Fibroblast of skin of scalp (primary cell): Measurements from ENCODE around the gene PAQR5.
"Not testable (repeated sequence)": the region's sequence is repeated elsewhere in the genome, so short reads cannot be mapped to it uniquely, and the experiment has no call there.

Experiments used
- DNase-seq: peaks from one replicate; pipeline ENCODE4 v3.0.0-alpha.2; 2013

PAQR5 gene

DNA sequence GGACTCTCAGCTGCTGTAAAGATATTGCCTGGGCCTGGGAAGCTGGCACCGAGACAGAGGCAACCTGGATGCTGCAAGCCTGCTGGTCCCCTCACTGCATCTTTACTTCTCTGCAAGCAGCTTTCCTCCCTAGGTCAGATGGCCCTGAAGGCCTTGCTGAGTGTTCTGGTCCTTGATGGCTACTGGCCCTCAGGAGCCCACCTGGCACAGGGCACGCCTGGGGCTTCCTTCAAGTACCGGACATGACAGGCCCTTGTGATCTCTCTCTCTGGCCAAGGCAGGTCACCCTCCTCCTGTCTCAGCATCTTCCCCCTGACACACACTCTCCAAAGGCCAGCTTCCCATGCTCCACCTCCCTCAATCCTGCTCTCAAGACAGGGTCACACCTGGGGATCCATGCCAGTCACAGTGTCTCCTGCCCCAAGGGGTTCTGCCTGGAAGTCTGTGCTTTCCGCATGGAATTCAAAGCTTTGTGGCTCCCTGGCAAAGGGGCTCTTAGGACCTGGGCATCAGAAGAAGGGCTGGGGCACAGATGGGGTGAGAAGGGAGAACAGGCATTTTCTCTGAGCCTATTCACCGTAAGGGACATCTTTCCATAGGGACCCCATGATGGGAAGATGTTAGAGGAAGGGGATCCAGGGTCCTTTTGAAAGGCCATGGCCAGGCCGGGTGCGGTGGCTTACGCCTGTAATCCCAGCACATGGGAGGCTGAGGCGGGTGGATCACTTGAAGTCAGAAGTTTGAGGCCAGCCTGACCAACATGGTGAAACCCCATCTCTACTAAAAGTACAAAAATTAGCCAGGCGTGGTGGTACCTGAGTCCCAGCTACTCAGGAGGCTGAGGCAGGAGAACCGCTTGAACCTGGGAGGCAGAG is 4.7 kb upstream of the PAQR5 start:
- no peak for DNase-seq

DNA sequence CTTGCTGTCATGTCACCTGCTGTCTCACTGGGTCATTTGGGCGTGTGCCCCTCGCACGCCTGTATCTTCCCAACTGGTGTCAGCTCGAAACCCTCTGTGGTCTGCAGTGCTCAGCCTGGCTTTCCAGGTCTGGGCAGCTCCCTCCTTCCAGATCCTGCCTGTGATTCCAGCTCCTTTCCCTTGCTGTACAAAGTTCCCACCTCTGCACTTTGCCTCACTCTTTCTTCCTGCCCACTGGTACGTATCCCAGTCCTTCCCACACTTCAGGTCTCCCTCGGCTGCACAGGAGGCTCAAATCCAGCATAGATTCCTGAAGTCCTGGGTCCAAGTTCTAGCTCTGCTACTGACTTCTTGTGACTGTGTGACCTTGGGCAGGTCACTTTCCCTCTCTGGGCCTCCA is 2.1 kb upstream of the PAQR5 start:
- no peak for DNase-seq

DNA sequence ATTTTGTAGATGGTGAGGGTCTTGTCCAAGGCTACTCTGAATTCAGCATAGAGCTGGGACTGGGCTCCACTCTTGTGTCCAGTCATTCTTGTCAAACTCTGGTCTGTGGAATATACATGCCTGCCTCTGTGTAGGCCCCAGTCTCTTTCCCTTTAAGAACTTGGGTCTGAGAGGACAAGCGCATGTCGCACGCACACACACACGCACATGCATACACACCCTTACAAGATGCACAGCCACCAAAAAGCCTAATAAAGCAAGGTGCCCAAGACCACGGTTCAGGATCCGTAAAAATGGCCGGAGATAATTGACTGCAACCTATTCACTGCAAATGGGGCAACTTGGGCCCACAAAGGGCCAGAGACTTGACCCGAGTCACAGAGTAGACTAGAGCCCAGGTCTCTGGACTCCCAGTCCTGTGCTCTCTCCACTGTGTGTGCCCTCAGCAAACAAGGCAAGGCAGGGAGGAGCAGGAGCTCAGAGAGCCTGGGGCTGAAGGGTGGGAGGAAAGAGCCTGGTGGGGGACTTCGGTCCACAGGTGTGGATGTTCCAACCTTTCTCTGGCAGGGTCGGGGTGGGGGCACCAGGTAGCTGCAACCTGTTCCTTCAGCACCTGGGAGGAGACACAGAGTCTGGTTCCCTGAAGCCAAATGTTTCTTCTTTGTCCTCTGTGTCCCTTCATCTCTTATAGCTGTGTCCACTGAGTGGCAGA is 914 bp upstream of the PAQR5 start:
- DNase-seq, result no peak

DNA sequence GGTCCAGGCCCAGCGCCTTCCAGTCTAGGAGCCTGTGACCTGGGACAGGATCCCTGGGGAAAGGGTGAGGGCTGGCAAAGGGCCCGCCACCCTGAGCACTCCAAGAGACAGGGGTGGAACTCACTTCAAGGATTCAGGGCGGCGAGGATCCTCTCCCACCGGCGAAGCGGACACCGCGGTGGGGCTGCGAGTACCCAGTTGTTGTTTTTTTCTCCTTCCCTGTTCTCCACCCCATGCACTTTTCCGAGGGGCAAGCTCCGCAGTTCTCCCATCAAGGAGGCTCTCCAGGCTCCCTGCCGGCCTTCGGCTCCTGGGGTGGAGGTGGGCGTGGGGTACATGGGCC is 387 bp upstream of the PAQR5 start:
- no peak for DNase-seq

DNA sequence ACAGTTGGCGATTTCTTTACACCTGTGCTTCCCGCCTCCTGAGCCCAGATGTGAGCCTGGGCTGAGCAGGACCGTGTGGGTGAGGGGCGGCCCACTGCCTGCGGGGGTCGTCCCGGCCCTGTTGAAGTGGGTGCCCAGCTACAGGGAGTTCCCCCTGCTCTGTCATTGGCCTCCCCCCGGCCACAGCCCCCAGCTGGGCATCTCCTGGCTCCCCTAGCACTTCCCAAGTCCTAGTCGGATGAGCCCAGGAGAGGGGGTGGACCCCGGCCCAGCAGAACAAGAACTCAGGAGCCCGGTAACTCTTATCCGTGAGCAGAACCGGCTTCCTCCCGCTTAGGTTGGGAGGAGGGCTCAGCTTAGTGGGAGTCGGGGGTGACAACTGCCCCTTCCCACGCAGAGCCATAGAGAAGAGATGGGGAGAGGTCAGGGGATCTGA is 757 bp downstream of the PAQR5 start:
- no peak for DNase-seq

DNA sequence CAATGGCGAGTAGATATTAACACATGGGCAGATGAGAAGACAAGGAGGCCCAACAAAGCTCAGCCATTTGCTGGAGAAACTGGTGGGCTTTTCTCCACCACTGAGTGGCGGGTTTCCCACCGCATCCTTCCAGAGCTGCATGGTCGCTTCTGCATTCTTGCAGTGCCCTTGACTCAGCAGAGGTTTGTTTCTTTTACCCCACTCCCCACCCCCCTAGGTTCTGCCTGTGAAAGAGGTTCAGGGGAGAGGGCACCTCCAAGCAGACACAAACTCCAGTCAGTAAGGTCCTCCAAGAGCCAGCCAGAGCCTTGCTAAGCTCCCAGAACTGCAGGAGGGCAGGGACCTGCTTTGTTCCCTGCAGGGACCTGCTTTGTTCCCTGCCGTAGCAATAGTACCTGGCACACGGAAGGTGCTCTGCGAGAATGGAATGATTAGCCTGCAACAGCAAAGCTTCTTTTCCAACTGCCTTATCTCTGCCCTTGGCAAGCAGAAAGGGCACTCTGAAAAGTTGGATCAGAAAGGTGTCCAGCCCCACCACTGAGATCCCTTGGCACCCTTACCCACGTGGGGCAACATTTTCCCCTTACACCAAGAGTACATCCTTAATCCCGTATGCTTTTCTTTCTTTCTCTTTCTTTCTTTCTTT is 1.4 kb downstream of the PAQR5 start:
- DNase-seq, result no peak

DNA sequence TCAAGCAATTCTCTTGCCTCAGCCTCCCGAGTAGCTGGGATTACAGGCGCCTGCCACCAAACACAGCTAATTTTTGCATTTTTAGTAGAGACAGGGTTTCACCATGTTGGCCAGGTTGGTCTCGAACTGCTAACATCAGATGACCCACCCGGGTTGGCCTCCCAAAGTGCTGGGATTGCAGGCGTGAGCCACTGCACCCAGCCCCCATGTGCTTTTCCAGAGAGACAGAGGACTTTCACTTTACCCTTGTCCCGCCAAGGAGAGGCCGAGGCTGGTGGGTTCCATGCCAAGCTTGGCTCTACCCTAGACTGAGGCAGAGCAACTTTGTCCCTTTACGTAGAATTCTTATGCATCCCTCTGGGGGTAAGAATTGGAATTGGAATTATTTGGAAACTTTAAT is 2.4 kb downstream of the PAQR5 start:
- DNase-seq, result not testable (repeated sequence)

DNA sequence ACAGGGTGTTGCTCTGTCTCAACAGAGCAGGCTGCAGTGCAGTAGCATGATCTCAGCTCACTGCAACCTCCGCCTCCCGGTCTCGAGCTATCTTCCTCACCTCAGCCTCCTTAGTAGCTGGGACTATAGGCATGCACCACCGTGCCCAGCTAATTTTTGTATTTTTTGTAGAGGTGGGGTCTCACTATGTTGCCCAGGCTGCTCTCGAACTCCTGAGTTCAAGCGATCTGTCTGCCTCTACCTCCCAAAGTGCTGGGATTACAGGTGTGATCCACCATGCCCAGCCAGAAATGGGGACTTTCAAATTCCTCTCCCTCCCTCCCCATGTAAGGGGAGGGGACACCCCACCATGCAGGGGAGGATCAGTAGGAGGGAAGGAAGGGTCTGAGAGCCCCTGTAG is 3.4 kb downstream of the PAQR5 start:
- not testable (repeated sequence) for DNase-seq

DNA sequence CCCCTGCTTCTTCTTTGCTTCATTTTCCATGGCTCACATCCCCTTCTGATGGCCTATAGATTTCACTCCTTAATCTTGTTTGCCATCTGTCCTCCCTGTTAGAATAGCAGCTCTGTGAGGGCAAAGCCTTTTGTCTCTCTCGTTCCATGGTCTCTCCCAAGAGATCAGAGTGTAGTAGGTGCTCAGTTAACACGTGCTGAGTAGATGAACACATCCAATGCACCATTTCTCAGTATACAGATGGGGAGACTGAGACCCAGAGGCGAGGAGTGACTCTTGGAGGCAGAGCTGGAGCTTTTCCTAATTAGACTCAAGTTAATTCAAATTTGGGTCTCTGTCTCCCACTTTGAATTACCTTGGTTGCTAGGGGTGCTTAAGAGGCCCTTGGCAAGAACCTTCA is 4.2 kb downstream of the PAQR5 start:
- DNase-seq, result no peak

DNA sequence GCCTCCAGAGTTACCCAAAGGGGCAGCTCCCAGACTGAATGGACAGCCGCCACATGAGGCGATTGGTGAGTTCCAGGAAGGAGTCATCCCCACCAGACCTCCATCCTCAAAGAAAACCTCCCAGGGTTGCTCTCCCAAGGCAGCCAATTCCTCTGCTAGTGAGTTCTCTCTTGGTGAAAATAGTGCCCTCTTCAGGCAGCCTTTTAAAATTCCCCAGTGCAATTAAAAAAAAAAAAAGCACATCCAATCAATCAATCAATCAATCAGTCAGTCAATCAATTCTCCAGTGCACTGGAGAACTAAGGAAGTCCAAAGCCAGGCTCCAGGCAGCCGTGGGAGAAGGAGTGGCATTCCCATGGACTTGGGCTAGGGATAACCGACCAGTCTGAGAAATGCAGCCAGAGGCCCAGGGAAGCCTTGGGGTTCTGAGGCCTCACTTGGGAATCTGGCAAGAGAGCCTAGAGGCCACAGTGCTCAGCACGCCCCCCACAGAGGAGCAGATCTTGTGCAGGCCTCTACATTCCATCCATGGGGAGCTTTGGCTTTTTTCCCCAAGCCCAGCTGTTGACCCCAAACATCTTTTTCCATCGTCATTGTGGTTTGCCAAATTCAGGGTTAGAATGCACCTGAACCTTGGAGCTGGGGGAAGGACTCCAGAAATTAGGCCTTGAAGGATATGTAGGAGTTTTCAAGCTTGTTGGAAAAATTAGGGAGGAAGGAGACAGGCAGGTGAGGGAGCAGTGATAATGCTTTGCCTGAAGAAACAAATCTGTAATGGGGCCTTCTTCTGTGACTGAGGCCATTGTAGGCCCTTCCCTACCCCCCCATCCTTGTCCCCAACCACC is 4.8 kb downstream of the PAQR5 start:
- peak; percentile 38 for DNase-seq

DNA sequence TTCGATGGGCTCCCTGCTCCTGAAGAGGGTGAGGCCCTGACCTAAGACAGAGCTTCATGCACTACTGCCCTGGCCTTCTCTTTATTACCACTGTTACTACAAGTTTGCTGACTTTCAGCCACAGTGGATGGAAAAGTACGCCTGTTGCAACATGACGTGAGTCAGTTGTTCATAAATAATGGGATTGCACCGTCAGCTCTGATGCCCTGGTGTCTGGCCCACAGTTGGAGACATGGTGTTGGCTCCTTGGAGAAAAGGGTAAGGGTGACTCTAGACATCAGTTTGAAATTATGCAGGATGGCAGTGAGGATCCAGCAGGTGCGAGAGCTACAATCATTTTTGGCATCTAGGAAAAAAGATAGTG is 5.5 kb downstream of the PAQR5 start:
- peak; percentile 57 for DNase-seq

DNA sequence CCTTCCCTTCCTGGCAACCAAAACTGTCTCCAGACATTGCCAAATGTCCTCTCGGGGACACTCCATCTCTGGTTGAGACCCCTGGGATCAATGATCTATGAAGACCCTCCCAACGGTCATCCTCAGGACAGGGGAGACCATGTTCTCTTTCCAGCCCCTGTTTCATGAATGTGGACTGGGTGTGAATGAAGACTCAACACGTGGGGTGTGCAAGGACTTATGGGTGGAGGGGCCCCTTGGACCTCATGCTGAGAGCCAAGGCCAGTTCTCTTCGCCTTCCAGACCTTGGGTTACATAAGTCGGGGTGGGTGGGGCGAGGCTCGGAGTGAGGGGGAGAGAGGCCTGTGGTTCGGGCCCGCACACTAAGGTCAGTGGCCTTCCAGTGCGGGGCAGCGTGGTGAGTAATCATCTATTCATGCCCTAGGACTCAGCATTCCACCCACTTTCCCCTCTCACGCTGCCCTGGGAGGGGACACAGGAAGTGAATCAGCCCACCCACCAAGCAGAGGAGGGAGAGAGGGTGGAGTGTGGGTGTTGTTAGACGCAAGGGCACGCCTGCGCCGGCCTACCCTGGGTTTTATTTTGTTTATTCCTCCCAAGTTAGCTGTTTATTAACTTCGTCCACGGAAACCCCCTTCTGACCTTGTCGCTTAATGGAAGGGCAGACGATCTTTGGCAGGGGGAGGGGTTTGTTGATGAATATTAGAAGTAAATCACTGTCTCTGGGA is 6.7 kb downstream of the PAQR5 start:
- DNase-seq, result peak; percentile 90

DNA sequence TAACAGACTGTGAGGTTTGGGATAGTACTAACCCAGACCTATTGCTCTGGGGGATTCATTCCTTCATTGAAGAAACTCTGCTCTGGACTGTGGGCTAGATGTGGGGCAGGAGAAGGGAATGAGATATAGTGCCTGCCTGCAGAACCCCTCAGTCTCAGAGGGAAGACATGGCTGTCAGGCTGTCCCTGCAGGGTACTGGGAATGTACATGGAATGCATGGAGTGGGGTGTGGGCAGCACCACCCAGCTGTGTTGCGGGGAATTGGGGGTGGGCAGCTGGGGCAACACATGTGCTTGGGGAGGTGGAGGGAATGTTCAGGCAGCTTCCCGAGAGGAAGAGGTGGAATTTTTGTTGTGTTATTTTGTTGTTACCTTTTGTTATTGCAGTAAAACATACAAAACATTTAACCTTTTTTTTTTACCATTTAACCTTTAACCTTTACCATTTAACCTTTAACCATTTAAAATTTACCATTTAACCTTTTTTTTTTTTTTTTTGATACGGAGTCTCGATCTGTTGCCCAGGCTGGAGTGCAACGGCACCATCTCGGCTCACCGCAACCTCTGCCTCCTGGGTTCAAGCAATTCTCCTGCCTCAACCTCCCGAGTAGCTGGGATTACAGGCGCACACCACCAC is 7.3 kb downstream of the PAQR5 start:
- peak; percentile 55 for DNase-seq

DNA sequence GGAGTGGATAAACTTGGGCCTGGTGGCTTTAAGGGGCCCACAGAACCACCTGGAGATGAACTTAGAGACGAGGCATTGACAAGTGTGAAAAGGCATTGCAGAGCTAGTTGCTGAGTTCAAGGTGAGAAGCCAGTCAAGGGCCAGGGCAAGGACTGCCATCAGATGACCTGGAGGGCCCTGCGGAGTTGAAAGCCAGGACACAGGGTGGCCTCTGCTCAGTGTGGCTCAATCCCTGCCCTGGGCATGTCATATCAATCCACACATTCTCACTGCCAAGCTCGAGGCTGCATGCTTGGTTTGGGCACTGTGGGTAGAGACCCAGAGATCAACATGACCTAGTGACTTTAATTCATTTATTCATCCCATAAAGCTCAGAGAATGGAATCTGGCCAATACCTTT is 9.2 kb downstream of the PAQR5 start:
- no peak for DNase-seq

DNA sequence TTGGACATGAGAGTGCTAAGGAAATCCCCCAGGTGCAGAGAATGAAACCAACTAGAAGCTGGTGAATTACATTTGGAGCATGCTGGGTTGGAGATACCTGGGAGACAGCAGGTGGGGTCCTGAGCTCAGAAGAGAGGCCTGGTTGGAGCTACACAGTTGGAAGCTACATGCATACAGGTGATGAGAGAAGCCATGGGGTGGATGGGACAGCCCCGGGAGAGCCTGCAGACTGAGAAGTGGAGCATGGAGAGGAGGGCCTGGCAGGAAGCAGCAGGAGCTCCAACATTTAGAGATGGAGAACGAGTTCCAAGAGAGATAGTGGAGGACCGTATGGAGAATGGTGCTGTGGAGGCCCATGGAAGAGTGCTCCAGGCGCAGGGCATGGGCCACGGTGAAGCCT is 10.2 kb downstream of the PAQR5 start:
- no peak for DNase-seq

DNA sequence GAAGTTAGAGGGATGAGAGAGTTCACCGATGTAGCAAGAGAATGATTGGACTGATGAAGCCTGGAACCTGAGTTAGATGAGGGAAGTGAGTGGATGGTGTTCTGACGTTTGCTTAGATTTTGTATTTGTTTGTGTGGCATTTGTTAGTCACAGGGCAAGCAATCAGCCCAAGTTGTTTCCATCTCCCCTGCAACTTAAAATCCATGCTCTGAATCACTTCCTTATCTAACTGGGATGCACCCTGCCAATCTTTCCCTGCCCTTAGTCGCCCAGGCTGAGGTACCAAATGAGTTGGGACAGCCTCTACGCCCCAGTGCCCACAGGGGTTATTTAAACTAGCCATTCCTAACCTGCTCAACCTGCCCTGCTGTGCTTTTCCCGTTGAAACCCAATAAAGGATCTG is 12.6 kb downstream of the PAQR5 start:
- DNase-seq, result no peak

DNA sequence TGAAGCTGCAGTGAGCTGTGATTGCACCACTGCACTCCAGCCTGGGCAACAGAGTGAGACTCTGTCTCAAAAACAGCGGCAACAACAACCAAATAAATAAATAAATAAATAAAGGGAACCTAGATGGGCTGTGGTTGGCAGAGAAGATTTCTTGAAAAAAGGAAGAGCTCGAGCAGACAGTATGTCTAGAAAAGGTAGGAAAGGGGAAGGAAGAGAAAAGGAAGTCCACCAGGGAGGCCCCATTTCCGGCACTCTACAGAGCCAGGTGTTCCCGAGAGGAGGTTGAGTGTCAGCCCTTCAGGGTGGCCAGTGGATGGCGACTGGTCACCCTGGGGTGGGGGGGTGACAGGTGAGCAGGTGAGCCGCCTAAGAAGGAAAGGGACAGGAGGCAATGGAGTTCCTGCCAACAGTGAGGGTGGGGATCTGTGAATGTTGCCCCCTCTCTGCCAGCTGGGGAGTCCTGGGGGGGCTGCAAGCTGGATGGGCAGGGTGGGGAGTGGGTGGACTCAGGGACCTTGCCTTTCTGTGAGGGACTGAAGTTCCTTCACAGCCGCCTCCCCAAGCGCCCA is 14.8 kb downstream of the PAQR5 start:
- no peak for DNase-seq

DNA sequence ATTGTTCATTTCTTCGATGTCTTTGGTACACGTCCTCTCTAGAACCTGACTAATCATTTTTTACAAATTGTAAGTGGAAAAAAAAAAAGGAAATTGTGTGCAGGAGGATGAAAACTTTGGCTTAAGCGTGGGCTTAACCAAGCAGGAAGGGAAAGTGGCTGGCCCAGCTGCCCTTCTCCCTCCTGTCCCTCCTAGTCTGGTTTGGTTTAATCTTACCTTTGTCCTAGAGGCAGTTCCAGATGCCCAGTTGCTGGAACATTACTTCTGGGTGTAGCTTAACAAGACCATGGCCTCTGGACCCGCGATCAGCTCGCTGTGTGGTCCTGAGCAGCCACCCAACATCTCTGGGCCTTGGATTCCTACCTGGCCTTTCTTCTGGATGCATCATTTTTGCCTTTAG is 15.4 kb downstream of the PAQR5 start:
- DNase-seq, result no peak

DNA sequence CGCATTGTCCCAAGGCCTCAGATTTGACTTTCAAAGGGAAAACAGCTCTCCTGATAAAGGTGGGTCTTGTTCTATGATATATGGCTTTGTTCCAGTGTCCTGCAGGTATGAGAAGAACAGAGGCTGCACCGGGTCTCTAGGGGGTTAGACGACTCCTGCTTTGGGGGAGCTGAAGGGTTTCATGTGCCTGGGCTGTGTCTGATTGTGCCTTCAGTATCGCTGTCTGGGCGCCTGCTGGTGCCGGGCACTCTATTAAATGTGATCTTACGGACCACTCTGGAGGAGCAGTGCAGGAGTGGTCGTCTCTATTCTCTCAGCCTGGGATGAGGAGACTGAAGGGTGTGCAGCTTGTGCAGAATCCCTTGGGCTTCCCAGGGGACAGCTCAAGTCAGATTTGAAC is 16.0 kb downstream of the PAQR5 start:
- DNase-seq, result no peak

DNA sequence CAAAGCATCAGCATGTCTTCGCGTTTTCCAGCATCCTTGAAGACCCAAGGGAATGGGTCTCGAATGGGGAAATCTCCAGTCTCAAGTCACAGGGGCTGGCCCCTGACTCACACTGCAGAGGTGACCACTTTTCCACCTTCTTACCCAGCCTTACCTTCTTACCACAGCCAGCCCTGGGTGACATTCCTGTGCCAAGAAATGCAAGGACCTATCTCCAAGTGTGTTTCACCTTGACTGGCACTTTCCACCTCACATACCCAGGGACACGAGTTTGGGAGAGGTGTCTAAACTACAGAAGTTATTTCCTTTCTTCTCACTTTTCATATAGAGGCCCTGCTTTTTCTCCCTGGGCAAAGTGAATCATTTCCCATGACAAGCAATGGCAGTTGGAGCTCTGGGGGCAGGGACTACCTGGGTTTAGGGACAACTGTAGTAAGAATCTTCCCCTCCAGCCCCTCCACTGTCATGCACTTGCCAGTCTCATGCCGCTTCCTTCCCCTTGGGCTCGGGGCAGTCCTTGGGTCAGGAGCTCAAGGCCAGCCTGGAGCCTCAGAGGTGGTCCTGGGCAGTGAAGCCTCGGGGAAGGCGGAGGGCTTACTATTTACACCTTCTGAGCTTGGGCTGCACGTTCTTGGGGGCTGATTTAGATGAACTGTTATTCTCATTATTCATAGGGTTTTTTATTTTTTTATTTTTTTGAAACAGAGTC is 16.8 kb downstream of the PAQR5 start:
- DNase-seq, result no peak

DNA sequence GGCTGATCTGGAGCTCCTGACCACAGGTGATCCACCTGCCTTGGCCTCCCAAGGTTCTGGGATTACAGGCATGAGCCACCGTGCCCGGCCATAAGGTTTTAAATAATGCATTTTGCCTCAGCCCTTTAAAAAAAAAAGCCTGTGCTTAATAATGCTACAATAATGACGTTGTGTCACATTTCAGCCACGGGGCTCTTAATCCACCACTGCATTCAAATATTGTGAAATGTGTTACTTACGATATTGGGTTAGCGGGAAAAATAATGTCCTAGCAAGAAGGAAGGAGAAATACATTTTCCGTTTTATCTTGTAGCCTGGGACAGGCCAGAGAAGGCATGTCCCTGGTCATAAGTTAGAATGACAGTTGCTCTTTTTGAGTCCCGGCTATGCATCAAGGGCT is 17.6 kb downstream of the PAQR5 start:
- no peak for DNase-seq
